ENCODE measurements around the gene ITGAL.

DNA sequence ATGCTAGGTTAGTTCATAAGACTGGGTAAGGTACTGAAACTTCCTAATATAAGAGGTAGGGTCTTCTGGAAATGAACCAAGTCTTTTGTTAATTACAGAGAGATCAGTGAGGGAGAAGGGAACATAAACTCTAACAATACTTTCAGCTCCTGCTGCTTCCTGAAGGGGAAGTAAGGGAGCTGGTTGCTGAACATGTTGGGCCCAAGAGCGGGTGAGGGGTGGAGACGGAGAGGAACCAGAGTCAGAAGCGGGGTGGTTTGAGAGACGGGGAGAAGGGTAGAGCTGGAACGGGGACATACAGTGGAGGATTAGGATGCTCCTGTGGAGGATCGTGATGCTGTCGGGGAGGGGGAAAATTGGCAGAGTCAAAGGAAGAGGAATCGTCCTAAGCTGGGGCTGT lies 73.6 kb downstream of the ITGAL start:
- TF ChIP-seq, protein P1, sequence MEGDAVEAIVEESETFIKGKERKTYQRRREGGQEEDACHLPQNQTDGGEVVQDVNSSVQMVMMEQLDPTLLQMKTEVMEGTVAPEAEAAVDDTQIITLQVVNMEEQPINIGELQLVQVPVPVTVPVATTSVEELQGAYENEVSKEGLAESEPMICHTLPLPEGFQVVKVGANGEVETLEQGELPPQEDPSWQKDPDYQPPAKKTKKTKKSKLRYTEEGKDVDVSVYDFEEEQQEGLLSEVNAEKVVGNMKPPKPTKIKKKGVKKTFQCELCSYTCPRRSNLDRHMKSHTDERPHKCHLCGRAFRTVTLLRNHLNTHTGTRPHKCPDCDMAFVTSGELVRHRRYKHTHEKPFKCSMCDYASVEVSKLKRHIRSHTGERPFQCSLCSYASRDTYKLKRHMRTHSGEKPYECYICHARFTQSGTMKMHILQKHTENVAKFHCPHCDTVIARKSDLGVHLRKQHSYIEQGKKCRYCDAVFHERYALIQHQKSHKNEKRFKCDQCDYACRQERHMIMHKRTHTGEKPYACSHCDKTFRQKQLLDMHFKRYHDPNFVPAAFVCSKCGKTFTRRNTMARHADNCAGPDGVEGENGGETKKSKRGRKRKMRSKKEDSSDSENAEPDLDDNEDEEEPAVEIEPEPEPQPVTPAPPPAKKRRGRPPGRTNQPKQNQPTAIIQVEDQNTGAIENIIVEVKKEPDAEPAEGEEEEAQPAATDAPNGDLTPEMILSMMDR (IDR thresholded peaks at IDR 0.05): no peak
- TF ChIP-seq POLR2AphosphoS5 (IDR thresholded peaks at IDR 0.05): no peak
- no peak for TF ChIP-seq POLR2A (IDR thresholded peaks at IDR 0.05)
- no peak for TF ChIP-seq EP300 (IDR thresholded peaks at IDR 0.05; ENCODE audit: low read depth)

Measured in transverse colon (tissue), 4 donors.